ENCODE results near the gene GIMD1.

DNA sequence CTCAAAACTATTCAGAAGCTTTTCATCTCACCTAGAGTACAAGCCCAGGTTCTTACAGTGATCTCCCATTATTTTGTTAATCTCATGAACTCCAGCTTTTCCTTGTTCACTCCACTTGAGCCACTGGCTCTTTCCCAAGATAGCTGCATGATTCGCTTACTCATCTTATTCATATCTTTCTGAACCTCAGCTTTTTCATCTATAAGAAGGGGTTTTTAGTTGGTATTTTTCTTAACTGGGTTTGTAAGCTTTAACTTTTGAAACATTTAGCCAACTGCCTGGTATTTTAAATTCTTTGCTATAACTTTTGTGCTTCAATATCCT lies 24.0 kb downstream of the GIMD1 start:
- no peak for TF ChIP-seq JUN (IDR thresholded peaks at IDR 0.05; ENCODE audit: borderline replicate concordance, insufficient read depth, insufficient read length, low read depth)
- TF ChIP-seq, protein P1, sequence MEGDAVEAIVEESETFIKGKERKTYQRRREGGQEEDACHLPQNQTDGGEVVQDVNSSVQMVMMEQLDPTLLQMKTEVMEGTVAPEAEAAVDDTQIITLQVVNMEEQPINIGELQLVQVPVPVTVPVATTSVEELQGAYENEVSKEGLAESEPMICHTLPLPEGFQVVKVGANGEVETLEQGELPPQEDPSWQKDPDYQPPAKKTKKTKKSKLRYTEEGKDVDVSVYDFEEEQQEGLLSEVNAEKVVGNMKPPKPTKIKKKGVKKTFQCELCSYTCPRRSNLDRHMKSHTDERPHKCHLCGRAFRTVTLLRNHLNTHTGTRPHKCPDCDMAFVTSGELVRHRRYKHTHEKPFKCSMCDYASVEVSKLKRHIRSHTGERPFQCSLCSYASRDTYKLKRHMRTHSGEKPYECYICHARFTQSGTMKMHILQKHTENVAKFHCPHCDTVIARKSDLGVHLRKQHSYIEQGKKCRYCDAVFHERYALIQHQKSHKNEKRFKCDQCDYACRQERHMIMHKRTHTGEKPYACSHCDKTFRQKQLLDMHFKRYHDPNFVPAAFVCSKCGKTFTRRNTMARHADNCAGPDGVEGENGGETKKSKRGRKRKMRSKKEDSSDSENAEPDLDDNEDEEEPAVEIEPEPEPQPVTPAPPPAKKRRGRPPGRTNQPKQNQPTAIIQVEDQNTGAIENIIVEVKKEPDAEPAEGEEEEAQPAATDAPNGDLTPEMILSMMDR (IDR thresholded peaks at IDR 0.05; ENCODE audit: extremely low read depth in 1 of 2, insufficient read depth in 1 of 2, low read depth in 1 of 2, low read length in 2 of 2): no peak
- no peak for TF ChIP-seq GATA2 (IDR thresholded peaks at IDR 0.05; ENCODE audit: insufficient read depth, insufficient read length, low read depth, low read length)
- TF ChIP-seq EZH2 (IDR thresholded peaks at IDR 0.05; ENCODE audit: borderline replicate concordance, low read depth, low read length, severe bottlenecking): no peak
- no peak for TF ChIP-seq POLR2A (IDR thresholded peaks at IDR 0.05; ENCODE audit: low read depth, low read length)
- TF ChIP-seq POLR2AphosphoS5 (IDR thresholded peaks at IDR 0.05; ENCODE audit: insufficient read depth, low read depth, low read length): no peak
